NCI-H1105 (cell line): ENCODE data around the gene TXNRD1.
"Not testable (repeated sequence)": the region's sequence is repeated elsewhere in the genome, so short reads cannot be mapped to it uniquely, and the experiment has no call there.

Source experiments
- DNase-seq: peaks from one replicate; lab custom pipeline; 2025; lab: John Stamatoyannopoulos, UW

TXNRD1 gene

GRCh38 chr12:104304261-104305009, 88.9 kb downstream of the TXNRD1 start:
- no peak for DNase-seq

DNA sequence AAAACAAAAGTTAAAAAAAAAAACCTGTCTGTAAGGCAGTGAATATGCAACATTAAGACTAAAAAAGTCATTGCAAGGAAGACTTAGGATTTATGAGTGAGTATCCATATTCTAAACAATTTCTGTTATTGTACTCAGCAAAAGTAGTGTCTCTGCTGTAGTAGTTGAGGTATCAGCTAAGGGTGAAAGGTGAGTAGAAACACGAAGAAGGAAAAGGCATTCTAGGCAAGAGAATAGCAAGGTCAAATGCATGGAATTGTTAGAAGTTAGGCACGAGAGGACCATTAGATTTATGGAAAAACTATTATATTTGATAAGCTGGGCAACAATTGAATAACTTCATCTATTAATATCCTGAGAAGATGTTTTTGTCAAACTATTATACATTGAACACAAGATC, 89.8 kb downstream of the TXNRD1 start:
- no peak for DNase-seq

DNA sequence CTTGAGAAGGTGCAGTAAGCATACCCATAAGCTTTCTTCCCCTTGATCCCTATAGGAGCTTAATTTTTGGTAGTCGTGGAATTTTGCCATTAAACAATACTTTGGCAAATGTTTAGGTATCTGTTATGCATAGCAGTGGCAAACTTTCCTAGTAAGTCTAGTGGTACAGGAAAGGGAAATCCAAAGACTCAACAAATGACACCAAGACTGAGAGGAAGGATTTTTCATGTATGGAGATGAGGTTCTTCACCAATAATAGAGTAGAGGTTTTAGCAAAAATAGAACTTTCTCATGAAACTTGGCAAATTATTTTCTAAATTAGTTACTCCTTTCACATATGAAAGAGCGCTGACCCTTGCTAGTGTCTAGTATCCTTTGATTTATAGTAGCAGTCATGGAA, 90.8 kb downstream of the TXNRD1 start:
- DNase-seq = no peak

- DNase-seq = no peak
These were observed 91.5 kb downstream of the TXNRD1 start for GRCh38 chr12:104306943-104307654.

DNA sequence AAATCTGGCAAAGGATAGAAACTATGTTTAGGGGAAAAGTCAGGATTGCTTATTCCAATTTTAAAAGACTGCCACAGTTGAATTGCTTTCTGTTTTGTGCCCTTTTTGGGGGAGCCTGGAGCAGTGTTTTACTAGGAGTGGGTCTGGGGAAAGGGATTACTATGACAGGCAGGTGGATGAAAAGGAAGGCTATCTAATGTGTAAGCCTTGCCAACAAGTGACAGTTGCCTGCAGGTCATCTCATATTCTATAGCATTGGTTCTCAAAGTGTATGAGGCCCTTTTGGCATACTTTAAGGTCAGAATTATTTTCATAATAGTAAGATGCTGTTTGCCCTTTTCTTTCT, 92.0 kb downstream of the TXNRD1 start:
- DNase-seq = no peak

DNA sequence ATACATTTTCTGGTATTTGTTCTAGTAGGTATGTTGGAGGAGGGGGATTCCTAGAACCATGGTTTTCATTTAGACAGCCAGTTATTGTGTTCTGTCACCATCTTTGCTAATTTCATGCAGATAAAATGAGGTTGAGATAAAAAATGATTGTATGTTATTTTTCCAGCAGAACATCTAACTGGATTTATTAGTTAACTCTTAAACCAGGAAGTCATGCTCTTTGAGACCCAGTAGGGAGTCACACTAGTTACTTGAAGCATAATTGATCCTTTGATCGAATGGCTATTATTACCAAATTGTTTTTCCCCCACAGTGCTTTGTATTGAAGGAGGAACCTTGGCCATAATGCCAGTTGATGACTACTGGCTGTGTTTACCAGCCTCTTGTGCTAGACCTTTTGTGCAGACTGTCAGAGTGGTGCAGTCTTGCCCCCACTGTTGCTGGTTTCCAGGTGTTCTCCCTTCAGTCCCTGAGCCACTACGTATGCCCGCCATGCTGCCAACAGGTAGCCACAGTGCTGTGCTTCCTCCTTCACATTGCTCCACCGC, 93.9 kb downstream of the TXNRD1 start:
- no peak for DNase-seq

GRCh38 chr12:104310751-104311633, 95.4 kb downstream of the TXNRD1 start:
- DNase-seq = no peak

GRCh38 chr12:104312202-104312601, 96.6 kb downstream of the TXNRD1 start:
- DNase-seq = no peak

GRCh38 chr12:104312654-104313053, 97.1 kb downstream of the TXNRD1 start:
- no peak for DNase-seq

DNA sequence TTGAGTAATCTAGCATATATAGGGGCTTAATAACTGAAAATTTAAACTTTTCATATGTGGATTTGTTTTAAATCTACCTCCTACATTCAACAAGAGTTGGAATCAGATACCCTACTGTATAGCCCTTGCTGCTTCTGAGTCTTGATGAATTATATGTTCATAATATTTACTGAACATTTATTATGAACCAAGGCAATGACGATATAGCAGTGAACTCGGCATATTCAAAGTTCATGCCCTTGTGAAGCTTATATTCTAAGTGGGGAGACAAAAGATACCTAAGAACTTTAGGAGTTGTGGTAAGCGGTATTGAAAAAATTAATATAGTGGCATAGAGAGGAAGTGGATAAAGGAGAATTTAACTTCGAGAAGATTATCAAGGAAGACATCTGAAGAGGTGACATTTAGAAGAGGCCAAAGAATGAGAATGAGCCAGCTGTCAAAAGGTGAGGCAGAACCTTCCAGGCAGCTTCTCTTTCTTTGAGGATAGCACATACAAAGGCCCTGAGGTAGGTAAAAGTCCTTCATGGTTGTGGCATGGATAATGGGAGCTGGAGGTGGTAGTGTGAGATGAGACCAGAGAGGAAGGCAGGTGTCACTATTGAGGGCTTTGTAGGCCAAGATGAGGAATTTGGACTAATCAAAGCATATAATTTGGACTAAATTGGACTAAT, 98.1 kb downstream of the TXNRD1 start:
- no peak for DNase-seq

GRCh38 chr12:104314242-104314614, 98.6 kb downstream of the TXNRD1 start:
- no peak for DNase-seq

- no peak for DNase-seq
These were observed 100.0 kb downstream of the TXNRD1 start for GRCh38 chr12:104315326-104316224.

DNA sequence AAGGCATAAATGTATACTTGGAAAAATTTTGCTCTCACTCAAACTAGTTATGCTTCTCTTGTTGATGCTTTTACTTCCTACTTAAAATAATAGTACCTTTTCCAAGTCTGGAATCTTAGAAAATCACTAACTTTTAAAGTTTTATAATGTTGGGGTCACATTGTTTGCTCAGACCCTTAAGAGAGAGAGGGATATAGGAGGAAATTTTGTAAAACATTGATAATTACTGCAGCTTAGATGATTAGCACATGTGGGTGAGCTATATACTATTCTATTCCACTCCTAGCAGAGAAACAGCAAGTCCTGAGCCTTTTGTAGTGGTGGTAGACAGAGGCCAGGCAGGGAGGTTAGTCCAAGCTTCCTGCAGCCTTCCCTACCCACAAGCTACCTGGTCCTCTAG, 101.4 kb downstream of the TXNRD1 start:
- no peak for DNase-seq

GRCh38 chr12:104317538-104318210, 102.1 kb downstream of the TXNRD1 start:
- no peak for DNase-seq

DNA sequence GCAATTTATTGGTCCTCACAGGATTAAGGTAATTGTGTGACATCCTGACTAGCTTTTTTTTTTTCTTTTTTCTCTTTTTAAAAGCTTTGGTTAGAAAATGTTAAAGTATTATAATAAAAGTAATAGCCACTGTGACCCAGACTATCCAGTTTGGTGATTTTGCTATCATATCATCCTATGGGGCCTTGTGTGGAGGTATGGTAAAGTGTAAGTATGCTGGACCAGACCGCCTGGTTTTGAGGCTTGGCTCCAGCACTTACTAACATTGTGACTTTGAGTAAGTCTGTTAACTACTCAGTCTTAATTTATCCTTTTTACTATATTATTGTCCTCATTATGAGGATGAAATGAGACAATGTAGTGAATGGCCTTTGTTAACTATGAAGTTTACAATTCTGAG, 103.4 kb downstream of the TXNRD1 start:
- no peak for DNase-seq

GRCh38 chr12:104319918-104320626, 104.5 kb downstream of the TXNRD1 start:
- DNase-seq = no peak

DNA sequence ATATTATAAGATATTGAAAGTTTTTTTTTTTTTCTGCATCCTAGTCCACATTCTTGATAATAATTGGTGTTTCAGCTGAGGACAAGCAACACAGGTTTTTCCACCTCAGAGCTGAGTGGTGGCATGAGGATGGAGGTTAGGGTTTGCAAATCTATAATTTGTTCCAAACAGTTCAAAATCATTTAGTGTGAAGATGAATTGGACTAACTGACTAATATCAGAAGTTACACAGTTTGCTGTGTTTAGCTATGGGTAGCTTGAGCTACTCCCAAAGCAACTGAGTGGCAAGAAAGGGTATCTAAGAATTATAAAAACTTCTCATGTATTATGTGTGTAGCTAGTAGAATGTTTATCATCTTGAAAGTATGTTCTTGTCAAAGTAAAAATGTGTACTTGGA, 105.0 kb downstream of the TXNRD1 start:
- no peak for DNase-seq

DNA sequence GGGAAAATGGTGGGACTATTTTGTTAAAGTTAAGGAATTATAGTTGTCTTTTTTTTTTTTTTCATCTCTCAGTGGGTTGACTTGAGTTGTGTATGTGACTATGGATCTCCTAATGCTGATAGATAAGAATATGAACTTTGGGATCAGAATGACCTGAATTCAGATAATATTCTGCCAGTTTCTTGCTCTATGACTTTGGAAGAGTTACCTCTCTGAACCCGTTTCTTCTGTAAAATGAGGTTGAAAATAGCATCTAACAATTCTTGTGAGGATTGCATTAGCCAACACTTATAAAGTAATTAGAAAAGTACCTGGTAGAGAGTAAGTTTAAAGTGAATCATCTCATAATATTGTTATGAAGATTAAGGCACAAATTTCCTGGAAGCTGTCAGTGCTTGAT, 106.4 kb downstream of the TXNRD1 start:
- DNase-seq = no peak

- DNase-seq = not testable (repeated sequence)
These were observed 107.0 kb downstream of the TXNRD1 start for GRCh38 chr12:104322533-104322932.

- no peak for DNase-seq
These were observed 108.3 kb downstream of the TXNRD1 start for GRCh38 chr12:104323899-104324298.
